Calu3 (cell line): ENCODE data around the gene WNT7B. TPM values are rescaled to one million over a fixed set of nuclear protein-coding genes. Genes with fewer than 3 reads are reported as not detected.

Experiments
- BruUV-seq: library from RNA; stranded (reverse); fragments of 400-500 nt; replicated peaks from 2 replicates; lab custom pipeline; 2021; lab: Mats Ljungman, UMichigan
- CTCF ChIA-PET: fragments of 300-600 bp; sonication (Branson Sonifier 250); formaldehyde crosslinking; loops from one replicate; lab custom pipeline; 2022; ENCODE audit warnings: antibody characterized with exemption; lab: Charles Lee
- DNase-seq: peaks from one replicate; pipeline ENCODE4 v3.0.0; 2022
- H3K27ac Mint-ChIP-seq: one replicate; pipeline ENCODE4 v1.8.0; 2022; ENCODE audit warnings: mixed read lengths; ENCODE audit not compliant: unreplicated experiment
- H3K27me3 Mint-ChIP-seq: one replicate; pipeline ENCODE4 v1.8.0; 2022; ENCODE audit warnings: mixed read lengths; ENCODE audit not compliant: unreplicated experiment
- H3K36me3 Mint-ChIP-seq: one replicate; pipeline ENCODE4 v1.8.0; 2022; ENCODE audit warnings: mild to moderate bottlenecking, moderate library complexity, mixed read lengths; ENCODE audit not compliant: insufficient read depth, unreplicated experiment
- H3K4me1 Mint-ChIP-seq: one replicate; pipeline ENCODE4 v1.8.0; 2022; ENCODE audit warnings: mild to moderate bottlenecking, low read depth, mixed read lengths; ENCODE audit not compliant: unreplicated experiment
- H3K4me3 Mint-ChIP-seq: one replicate; pipeline ENCODE4 v1.8.0; 2022; ENCODE audit warnings: mild to moderate bottlenecking, low read depth, moderate library complexity, mixed read lengths; ENCODE audit not compliant: unreplicated experiment
- H3K9me3 Mint-ChIP-seq: one replicate; pipeline ENCODE4 v1.8.0; 2022; ENCODE audit warnings: low read depth, mixed read lengths; ENCODE audit not compliant: unreplicated experiment
- CTCF ChIP-seq: fragments of 200-600 bp; IDR thresholded peaks from one replicate; pipeline ENCODE4 v1.8.0; 2022; ENCODE audit warnings: antibody characterized with exemption; ENCODE audit not compliant: unreplicated experiment
- intact Hi-C: fragments of 100-400 bp; cut with micrococcal nuclease; formaldehyde crosslinking; loops from one replicate; pipeline ENCODE4 v1.10.0; 2022; ENCODE audit not compliant: unreplicated experiment
- total RNA-seq: library from RNA; stranded (reverse); gene quantifications from 2 replicates; pipeline ENCODE4 v1.2.3, GENCODE V29; 2022

WNT7B gene
- total RNA-seq, 1 experiment from 2014 or later: 100.0 TPM

GRCh38 chr22:45952151-45952550 lies 24.8 kb downstream of the WNT7B start:
- TF ChIP-seq CTCF: no peak
- CTCF ChIA-PET: no interaction called here
- Mint-ChIP-seq H3K4me1 (peaks cover 25% of the 10 kb centered on the region), H3K9me3 (no peaks in the 10 kb centered on the region), H3K36me3 (peaks cover 42% of the 10 kb centered on the region), H3K4me3 (no peak overlapping the region), H3K27me3 (no peaks in the 10 kb centered on the region), H3K27ac (no peak overlapping the region)
- DNase-seq: no peak
- intact Hi-C loops: no loop called here
- BruUV-seq: no TSS peak

GRCh38 chr22:45949891-45950290 lies 27.1 kb downstream of the WNT7B start:
- Mint-ChIP-seq H3K27me3 (no peaks in the 10 kb centered on the region), H3K27ac (no peak overlapping the region), H3K36me3 (peaks cover 59% of the 10 kb centered on the region), H3K4me3 (no peak overlapping the region), H3K4me1 (peaks cover 27% of the 10 kb centered on the region), H3K9me3 (no peaks in the 10 kb centered on the region)
- BruUV-seq: no TSS peak
- intact Hi-C loops: no loop called here
- no peak for DNase-seq
- TF ChIP-seq CTCF: no peak
- CTCF ChIA-PET: no interaction called here

- Mint-ChIP-seq H3K27me3 (no peaks in the 10 kb centered on the region), H3K9me3 (no peaks in the 10 kb centered on the region), H3K4me1 (peaks cover 27% of the 10 kb centered on the region), H3K36me3 (peaks cover 62% of the 10 kb centered on the region), H3K27ac (no peak overlapping the region), H3K4me3 (no peak overlapping the region)
- CTCF ChIA-PET: no interaction called here
- BruUV-seq: no TSS peak
- DNase-seq: no peak
- TF ChIP-seq CTCF: no peak
- intact Hi-C loops: no loop called here
Observed at GRCh38 chr22:45949258-45949870, 27.6 kb downstream of the WNT7B start.

- CTCF ChIA-PET: no interaction called here
- H3K27me3 Mint-ChIP-seq: no peaks in the 10 kb centered on the region
- DNase-seq: no peak
- no TSS peak for BruUV-seq
- no peak overlapping the region for H3K4me3 Mint-ChIP-seq
- H3K9me3 Mint-ChIP-seq: no peaks in the 10 kb centered on the region
- H3K27ac Mint-ChIP-seq: no peak overlapping the region
- intact Hi-C loops: no loop called here
- no peak for TF ChIP-seq CTCF
- H3K36me3 Mint-ChIP-seq: peaks cover 64% of the 10 kb centered on the region
- H3K4me1 Mint-ChIP-seq: peaks cover 20% of the 10 kb centered on the region
Observed at GRCh38 chr22:45948081-45948648, 28.8 kb downstream of the WNT7B start.
